Measurements from ENCODE around the gene GSDME.

GSDME gene

DNA sequence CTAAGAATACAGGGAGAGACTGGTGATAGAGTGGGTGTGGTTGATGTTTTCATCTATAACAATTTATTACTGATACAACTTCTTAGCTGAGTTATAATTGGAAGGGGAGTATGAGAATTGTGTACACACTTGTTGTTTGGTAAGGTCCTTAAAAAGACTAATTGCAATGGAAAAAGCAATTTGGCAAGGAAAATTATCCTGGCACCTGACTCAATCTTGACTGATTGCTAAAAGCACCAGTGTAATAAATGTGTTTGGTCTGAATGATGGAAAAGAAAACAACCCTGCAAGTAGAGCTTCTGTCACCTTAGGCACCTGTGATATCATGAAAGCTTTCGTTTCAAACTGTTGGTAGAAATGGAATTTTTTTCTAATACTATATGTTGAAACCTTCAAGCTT, 6.7 kb upstream of the GSDME start:
- Mint-ChIP-seq H3K27ac (no peak overlapping the region), H3K36me3 (ENCODE audit: insufficient read depth) (no peaks in the 10 kb centered on the region), H3K4me3 (no peak overlapping the region), H3K4me1 (ENCODE audit: low read depth in 2 of 2) (no peaks in the 10 kb centered on the region), H3K9me3 (no peaks in the 10 kb centered on the region), H3K27me3 (peaks cover 78 to 86% of the 10 kb centered on the region in 2 donors)
- DNase-seq (no peak), ATAC-seq (replicated peaks) (no peak)

DNA sequence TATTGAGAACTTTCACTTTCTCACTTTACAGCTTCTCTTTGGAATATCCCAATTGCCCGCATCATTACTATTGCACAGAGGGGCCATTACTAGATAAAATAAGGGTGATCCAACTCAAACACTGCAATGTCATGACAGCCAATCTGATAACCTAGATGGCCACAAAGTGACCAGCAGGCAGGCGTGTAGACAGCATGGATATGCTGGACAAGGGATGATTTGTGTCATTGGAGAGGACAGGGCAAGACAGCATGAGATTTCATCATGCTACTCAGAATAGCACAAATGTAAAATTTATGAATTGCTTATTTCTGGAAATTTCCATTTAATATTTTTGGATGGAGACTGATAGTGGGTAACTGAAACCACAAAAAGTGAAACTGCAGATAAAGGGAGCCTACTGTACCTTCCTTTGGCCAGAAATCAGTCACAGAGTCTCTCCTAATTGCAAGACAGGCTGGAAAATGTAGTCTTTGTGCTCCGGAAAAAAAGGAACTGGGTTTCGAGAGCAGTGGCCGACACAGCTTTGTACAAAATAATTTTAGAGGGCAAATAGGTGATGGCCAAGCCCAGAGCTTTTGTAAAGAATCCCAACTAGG, 6.1 kb upstream of the GSDME start:
- Mint-ChIP-seq H3K9me3 (no peaks in the 10 kb centered on the region), H3K4me1 (ENCODE audit: low read depth in 2 of 2) (no peaks in the 10 kb centered on the region), H3K4me3 (no peak overlapping the region), H3K27me3 (peaks cover 83 to 88% of the 10 kb centered on the region in 2 donors), H3K27ac (no peak overlapping the region), H3K36me3 (ENCODE audit: insufficient read depth) (no peaks in the 10 kb centered on the region)
- no peak for DNase-seq
- ATAC-seq (replicated peaks), result no peak

DNA sequence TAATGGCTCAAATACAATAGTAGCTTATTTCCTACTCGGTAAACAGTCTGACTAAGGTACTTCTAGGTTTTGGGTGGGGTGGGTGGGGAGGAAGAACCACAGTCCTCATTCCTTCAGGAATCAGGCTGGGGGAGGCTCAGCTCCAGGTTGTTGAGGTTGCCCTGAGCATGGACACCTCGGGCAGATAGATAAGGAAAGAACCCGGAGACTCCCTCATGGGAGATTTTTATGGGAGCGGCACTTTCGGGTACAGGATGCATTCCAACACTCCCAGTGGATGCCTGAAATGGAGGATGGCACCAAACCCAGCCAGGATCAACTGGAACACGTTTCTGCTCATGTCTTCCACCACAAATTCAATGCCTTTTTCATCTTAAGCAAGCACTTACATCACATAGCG, 5.5 kb upstream of the GSDME start:
- Mint-ChIP-seq H3K9me3 (no peaks in the 10 kb centered on the region), H3K36me3 (ENCODE audit: insufficient read depth) (no peaks in the 10 kb centered on the region), H3K27ac (no peak overlapping the region), H3K4me3 (no peak overlapping the region), H3K4me1 (ENCODE audit: low read depth in 2 of 2) (no peaks in the 10 kb centered on the region), H3K27me3 (peaks cover 83 to 88% of the 10 kb centered on the region in 2 donors)
- DNase-seq, result no peak
- no peak for ATAC-seq (replicated peaks)

DNA sequence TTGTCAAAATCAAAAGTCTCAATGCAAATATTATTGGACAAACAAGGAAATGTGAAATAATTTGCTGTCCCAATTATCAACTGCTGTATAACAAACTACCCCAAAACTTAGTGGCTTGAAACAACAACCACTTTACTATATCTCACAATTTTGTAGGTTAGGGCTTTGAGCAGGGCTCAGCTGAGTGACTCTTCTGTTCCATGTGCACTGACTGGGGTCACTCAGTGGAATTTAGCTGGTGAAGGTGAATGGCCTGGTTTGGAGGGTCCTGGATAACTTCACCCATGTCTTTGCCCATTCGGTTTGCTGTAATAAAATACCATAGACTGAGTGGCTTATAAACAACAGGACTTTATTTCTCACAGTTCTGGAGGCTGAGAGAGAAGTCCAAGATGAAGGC, 3.7 kb upstream of the GSDME start:
- H3K27me3 Mint-ChIP-seq, result peaks cover 85 to 92% of the 10 kb centered on the region in 2 donors
- no peak overlapping the region for H3K4me3 Mint-ChIP-seq
- no peak overlapping the region for H3K27ac Mint-ChIP-seq
- peaks cover 7 to 8% of the 10 kb centered on the region in 2 donors for H3K4me1 Mint-ChIP-seq (ENCODE audit: low read depth in 2 of 2)
- no peaks in the 10 kb centered on the region for H3K9me3 Mint-ChIP-seq
- no peaks in the 10 kb centered on the region for H3K36me3 Mint-ChIP-seq (ENCODE audit: insufficient read depth)
- DNase-seq (no peak), ATAC-seq (replicated peaks) (no peak)

DNA sequence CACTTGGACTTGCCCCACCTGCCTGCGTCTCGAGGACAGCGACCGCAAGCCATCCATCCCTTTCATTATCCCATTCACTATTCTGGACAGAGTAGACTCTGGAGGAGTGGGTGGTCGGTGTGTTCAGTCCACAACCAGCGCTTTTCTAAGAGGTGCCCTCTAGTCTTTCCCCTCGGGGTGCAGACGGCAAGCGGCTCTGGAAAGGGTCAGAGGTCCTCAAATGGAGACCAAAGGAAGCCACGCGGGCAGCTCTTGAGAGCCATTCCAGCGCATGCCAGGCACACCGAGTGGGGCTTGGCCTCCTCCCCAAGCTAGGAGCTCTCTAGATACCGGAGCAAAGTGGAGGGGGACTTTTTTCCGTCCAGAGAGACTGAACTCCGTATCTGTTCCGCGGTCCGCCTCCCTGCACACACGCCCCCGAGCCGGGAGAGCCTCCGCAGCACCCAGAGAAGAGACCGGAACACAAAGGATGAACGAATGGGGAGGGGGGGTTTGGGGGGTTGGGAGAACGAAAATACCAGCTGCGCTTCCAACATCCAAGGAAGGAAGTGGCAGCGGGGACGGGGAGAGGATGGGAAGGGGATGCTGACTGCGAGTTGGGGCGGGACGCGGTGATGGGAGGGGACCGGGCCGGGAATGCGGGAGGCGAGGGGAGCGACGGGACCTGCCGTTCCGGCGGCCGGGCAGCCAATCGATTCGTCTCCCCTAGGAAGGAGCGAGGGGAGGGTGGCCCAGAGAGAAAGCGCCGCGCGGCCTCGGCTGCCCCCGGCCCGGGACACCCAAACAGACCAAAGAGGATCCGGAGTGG, 515 bp downstream of the GSDME start:
- Mint-ChIP-seq H3K27ac (peak overlapping the region in 1 of 2 donors; percentile 48), H3K4me3 (peak overlapping the region; percentile 87 to 88), H3K9me3 (no peaks in the 10 kb centered on the region), H3K4me1 (ENCODE audit: low read depth in 2 of 2) (peaks cover 9 to 11% of the 10 kb centered on the region in 2 donors), H3K36me3 (ENCODE audit: insufficient read depth) (no peaks in the 10 kb centered on the region), H3K27me3 (peaks cover 71 to 81% of the 10 kb centered on the region in 2 donors)
- peak; percentile 29 for ATAC-seq (replicated peaks)
- no peak for DNase-seq

DNA sequence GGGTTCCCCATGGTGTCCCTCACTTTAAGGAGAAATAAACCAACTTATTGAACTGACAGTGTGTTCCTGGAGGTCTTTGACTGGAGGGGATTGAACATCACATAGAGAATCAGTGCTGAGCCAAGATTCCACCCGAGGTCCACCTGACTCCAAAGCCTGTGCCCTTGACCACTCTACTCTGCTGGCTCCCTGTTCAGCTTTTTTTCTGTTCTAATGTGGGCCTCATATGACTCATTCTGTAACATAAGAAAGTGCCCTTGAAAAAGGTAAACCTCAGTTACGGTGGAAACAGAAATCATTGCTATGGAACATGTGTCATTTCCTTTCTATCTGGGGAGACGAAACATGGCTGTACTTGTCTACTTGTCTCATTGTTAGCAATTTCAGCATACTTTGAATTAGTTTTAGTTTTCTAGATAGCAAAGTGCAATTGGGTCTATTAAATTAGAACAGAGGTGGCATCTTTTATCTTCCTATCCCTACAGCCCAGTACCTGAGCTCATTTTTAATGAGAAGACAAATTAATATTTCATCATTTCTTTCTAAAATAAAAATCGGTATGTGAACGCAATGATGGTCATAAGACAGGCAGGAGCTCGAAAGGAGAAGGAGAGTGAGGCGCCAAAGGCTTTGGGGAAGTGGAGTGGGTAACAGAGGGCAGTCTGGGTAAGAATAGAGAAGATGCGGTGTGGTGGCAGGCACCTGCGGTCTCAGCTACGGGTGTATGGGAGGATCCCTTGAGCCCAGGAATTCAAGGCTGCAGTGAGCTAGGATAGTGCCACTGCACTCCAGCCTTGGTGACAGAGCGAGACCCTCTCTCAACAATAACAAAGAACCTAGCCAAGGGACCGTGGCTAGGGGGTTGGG, 1.5 kb downstream of the GSDME start:
- H3K27ac Mint-ChIP-seq, result peak overlapping the region in 1 of 2 donors; percentile 21
- peak; percentile 16 for ATAC-seq (replicated peaks)
- H3K36me3 Mint-ChIP-seq (ENCODE audit: insufficient read depth), result no peaks in the 10 kb centered on the region
- DNase-seq, result no peak
- peaks cover 9 to 11% of the 10 kb centered on the region in 2 donors for H3K4me1 Mint-ChIP-seq (ENCODE audit: low read depth in 2 of 2)
- no peaks in the 10 kb centered on the region for H3K9me3 Mint-ChIP-seq
- H3K27me3 Mint-ChIP-seq, result peaks cover 61 to 73% of the 10 kb centered on the region in 2 donors
- H3K4me3 Mint-ChIP-seq, result peak overlapping the region; percentile 87 to 88

DNA sequence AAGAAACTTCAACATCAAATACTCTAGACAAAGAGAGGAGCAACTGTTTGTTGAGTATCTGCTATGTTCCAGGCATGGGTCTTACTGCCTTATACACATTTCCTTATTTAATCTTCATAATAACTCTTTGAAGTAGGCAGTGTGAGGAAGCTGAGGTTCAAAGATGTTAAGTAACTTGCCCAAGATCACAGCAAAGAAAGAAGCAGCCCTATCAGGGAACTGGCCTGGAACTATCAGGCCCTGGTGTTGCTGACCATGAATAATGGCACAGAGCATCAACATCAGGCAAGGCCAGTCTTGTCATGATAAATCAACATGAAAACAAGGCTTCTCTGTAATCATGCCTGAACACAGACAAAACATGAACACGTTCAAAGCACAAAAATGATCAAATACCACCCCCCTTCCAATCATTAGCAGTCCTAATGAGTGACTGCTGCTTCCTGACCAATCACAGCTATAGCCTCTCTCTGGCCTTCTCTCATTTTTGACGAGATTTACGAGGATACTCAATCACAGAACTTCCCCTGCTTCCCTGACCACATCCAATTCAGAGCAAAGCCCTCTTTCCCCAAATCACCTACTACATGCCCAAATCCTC, 2.3 kb downstream of the GSDME start:
- H3K4me1 Mint-ChIP-seq (ENCODE audit: low read depth in 2 of 2), result peaks cover 9 to 11% of the 10 kb centered on the region in 2 donors
- no peak for DNase-seq
- H3K4me3 Mint-ChIP-seq, result no peak overlapping the region
- no peaks in the 10 kb centered on the region for H3K9me3 Mint-ChIP-seq
- peak overlapping the region in 1 of 2 donors; percentile 21 for H3K27ac Mint-ChIP-seq
- ATAC-seq (replicated peaks), result no peak
- peaks cover 59 to 72% of the 10 kb centered on the region in 2 donors for H3K27me3 Mint-ChIP-seq
- H3K36me3 Mint-ChIP-seq (ENCODE audit: insufficient read depth), result no peaks in the 10 kb centered on the region

DNA sequence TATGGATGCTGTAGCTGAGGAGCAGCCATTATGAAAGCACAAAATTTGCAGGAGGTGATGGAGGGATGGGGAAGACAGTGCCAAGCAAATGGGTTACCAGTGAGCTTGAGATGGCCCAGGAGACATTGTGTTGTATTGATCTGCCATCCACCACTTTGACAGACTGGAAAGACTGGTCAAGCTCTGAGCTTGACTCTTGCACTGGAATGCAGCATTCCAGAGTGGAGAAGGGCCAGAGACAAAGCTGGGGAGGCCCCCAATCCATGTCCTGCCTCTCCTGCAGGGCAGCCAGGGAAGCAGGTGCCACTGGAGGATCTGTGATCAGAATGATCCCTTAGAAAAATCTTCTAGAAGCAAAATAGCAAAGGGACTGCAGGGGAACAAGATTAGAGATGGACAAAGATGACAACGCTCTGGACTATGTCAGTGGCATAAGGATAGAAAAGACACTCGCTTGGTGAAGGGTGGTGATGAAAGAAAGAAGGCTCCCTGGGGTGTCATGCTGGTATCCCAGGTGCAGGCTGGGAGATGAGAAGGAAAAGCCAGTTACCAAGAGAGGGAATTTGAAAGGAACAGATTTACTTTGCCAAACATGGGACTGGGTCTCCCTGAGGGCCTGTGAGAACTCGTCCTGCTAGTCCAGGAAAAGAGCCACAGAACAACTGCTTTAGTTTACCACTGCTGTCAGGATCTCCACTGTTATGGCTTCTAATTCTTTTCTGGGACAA, 5.0 kb downstream of the GSDME start:
- Mint-ChIP-seq H3K27me3 (peaks cover 48 to 66% of the 10 kb centered on the region in 2 donors), H3K4me1 (ENCODE audit: low read depth in 2 of 2) (peaks cover 9 to 11% of the 10 kb centered on the region in 2 donors)

DNA sequence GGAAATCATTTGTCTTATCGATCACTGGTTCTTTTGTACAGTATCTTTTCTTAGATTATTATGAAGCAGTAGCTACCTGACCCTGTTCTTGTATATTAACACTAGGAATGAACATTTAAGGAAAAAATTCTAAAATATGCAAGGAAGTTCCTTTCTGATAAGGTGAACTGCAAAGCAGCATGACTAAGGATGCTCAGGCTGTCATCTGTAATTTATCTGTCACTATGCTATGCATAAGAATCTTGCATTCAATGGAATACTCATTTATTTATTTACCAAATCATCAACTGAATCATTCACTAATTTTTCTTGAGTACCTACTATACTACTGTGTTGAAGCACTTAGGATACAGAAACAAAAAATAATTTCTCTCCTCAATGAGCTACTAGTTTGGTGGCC, 5.8 kb downstream of the GSDME start:
- ATAC-seq (replicated peaks), result no peak
- Mint-ChIP-seq H3K27ac (no peak overlapping the region), H3K27me3 (peaks cover 41 to 67% of the 10 kb centered on the region in 2 donors), H3K4me1 (ENCODE audit: low read depth in 2 of 2) (peaks cover 5 to 7% of the 10 kb centered on the region in 2 donors), H3K4me3 (no peak overlapping the region), H3K9me3 (no peaks in the 10 kb centered on the region), H3K36me3 (ENCODE audit: insufficient read depth) (no peaks in the 10 kb centered on the region)
- no peak for DNase-seq

More for the DNA sequence above, 5.0 kb downstream of the GSDME start:
- DNase-seq, result no peak
- Mint-ChIP-seq H3K9me3 (no peaks in the 10 kb centered on the region), H3K4me3 (no peak overlapping the region), H3K36me3 (ENCODE audit: insufficient read depth) (no peaks in the 10 kb centered on the region), H3K27ac (no peak overlapping the region)
- no peak for ATAC-seq (replicated peaks)

DNA sequence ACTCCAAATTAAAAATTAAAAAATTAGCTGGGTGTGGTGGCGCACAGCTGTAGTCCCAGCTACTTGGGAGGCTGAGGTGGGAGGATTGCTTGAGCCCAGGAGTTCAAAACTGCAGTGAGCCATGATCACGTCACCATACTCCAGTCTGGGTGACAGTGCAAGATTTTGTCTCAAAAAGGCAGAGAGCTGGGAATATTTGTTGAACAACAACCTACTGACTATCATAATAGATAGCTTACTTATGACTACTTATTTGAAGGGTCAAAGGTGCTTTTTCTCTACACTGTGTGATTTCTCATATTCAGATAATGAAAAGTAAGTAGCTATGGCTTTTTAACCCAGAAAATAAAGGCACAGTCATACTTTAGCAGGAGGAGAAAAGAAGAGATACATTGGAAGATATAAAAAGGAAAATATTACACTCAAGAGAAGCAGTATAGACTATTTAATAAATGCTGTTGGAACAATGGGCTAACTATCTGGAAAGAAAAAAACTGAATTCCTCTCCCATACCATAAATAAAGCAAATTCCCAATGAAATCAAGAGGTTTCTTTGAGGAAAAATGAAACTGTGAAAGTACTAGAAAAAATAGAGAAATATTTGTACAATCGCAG, 6.7 kb downstream of the GSDME start:
- no peak overlapping the region for H3K4me3 Mint-ChIP-seq
- peaks cover 0 to 2% of the 10 kb centered on the region in 2 donors for H3K4me1 Mint-ChIP-seq (ENCODE audit: low read depth in 2 of 2)
- no peak overlapping the region for H3K27ac Mint-ChIP-seq
- no peaks in the 10 kb centered on the region for H3K9me3 Mint-ChIP-seq
- no peaks in the 10 kb centered on the region for H3K36me3 Mint-ChIP-seq (ENCODE audit: insufficient read depth)
- no peak for DNase-seq
- no peak for ATAC-seq (replicated peaks)
- peaks cover 32 to 67% of the 10 kb centered on the region in 2 donors for H3K27me3 Mint-ChIP-seq

DNA sequence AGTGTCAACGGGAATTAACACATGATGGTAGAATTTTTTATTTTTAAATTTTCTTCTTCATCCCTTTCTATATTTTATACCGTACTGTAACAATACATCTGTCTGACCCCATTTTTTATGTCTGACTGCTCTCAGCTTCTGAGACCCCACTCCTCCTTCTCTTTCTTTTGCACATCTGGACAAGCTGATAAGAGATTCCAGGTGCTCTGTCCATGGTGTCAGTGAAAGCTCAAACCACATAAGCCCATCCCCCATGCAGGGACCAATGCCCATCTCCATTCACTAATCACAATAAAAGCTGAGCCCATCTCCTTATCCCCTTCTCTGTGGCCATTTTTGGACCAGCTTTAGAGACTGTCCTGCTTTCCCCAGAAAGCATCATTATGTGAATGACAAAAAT, 8.7 kb downstream of the GSDME start:
- no peaks in the 10 kb centered on the region for H3K36me3 Mint-ChIP-seq (ENCODE audit: insufficient read depth)
- no peaks in the 10 kb centered on the region for H3K4me1 Mint-ChIP-seq (ENCODE audit: low read depth in 2 of 2)
- no peaks in the 10 kb centered on the region for H3K9me3 Mint-ChIP-seq
- no peak overlapping the region for H3K4me3 Mint-ChIP-seq
- H3K27ac Mint-ChIP-seq, result no peak overlapping the region
- DNase-seq (no peak), ATAC-seq (replicated peaks) (no peak)
- peaks cover 46 to 76% of the 10 kb centered on the region in 2 donors for H3K27me3 Mint-ChIP-seq

DNA sequence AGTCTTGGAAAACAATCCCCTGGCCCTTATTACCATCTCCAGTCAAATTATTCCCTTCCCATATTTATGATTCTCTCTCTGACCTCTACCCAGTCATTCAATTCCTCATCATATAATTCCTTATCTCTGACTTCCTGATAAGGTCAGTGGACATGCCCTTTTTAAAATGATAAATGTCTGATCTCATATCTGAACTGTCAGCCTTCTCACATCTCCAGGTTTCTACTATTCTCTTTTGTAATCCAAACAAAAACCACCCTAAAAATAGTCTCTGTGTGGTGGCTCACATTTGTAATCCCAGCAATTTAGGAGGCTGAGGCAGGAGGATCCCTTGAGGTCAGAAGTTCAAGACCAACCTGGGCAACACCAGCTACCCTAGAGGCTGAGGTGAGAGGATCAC, 11.9 kb downstream of the GSDME start:
- no peaks in the 10 kb centered on the region for H3K4me1 Mint-ChIP-seq (ENCODE audit: low read depth in 2 of 2)

More for the DNA sequence above, 11.9 kb downstream of the GSDME start:
- ATAC-seq (replicated peaks) (no peak), DNase-seq (no peak)
- Mint-ChIP-seq H3K4me3 (no peak overlapping the region), H3K27me3 (peaks cover 49 to 74% of the 10 kb centered on the region in 2 donors), H3K9me3 (no peaks in the 10 kb centered on the region), H3K36me3 (ENCODE audit: insufficient read depth) (no peaks in the 10 kb centered on the region), H3K27ac (no peak overlapping the region)
